T-cell (primary cell): ENCODE results near the gene HTR3A. TPM values are rescaled to one million over a fixed set of nuclear protein-coding genes. Genes with fewer than 3 reads are reported as not detected.

Experiments
- ATAC-seq, 4 experiments: fragments of 200-7000 bp in 3 of 4; fragments of 150-1000 bp in 1 of 4; cut with Tn5 transposase; replicated peaks in 1 of 4; 1 replicate in 3 of 4; 2 replicates in 1 of 4; pipeline ENCODE4 v1.10.0; 2021; ENCODE audit warnings: moderate library complexity in 3 of 4, mild to moderate bottlenecking in 2 of 4, moderate number of reproducible peaks in 1 of 4
- CTCF ChIA-PET, 2 donors: fragments of 300-600 bp; sonication (Branson Sonifier 250); formaldehyde crosslinking; loops; one replicate each; lab custom pipeline; 2022; ENCODE audit warnings: antibody characterized with exemption in 2 of 2; lab: Charles Lee
- POLR2A ChIA-PET, 2 donors: fragments of 300-600 bp; sonication (Branson Sonifier 250); formaldehyde crosslinking; loops; one replicate each; lab custom pipeline; 2022; ENCODE audit warnings: antibody characterized with exemption in 2 of 2; lab: Charles Lee
- DNase-seq, 35 experiments: peaks; one replicate each; pipeline versions ENCODE4 v3.0.0 to v3.0.0-alpha.2; 2013 to 2023
- H3K27ac ChIP-seq: one replicate; pipeline ENCODE4 v1.5.1; 2013; ENCODE audit warnings: low read length
- H3K27me3 ChIP-seq, 2 experiments: replicated peaks in 1 of 2; 1 replicate in 1 of 2; 2 replicates in 1 of 2; pipeline versions ENCODE4 v1.6.1 to v1.7.0; 2013; ENCODE audit warnings: low read length in 1 of 2, mixed read lengths in 1 of 2; ENCODE audit not compliant: control insufficient read depth in 2 of 2, insufficient read depth in 2 of 2; ENCODE audit errors: extremely low read depth in 1 of 2
- H3K36me3 ChIP-seq, 2 donors: 1 replicate in 1 of 2; 2 replicates in 1 of 2; pipeline versions ENCODE4 v1.6.1 to v1.7.0; 2013; ENCODE audit warnings: low read length in 1 of 2; ENCODE audit not compliant: control insufficient read depth in 2 of 2, insufficient read depth in 1 of 2; ENCODE audit errors: extremely low read depth in 1 of 2
- H3K4me1 ChIP-seq, 2 experiments: 1 replicate in 1 of 2; 2 replicates in 1 of 2; pipeline versions ENCODE4 v1.6.1 to v1.7.0; 2013; ENCODE audit warnings: low read length in 2 of 2, mixed read lengths in 1 of 2; ENCODE audit not compliant: insufficient read depth in 2 of 2, control insufficient read depth in 1 of 2; ENCODE audit errors: extremely low read depth in 1 of 2
- H3K4me3 ChIP-seq, 2 donors: 1 replicate in 1 of 2; 2 replicates in 1 of 2; pipeline versions ENCODE4 v1.5.1 to v1.7.0; 2013; ENCODE audit warnings: mild to moderate bottlenecking in 2 of 2, low read length in 1 of 2, moderate library complexity in 1 of 2; ENCODE audit not compliant: control insufficient read depth in 1 of 2; ENCODE audit errors: extremely low read depth in 1 of 2
- H3K9me3 ChIP-seq: 2 replicates; pipeline ENCODE4 v1.7.0; 2013
- H3K27ac Mint-ChIP-seq, 2 donors: one replicate each; pipeline ENCODE4 v1.8.0; 2020 to 2021; ENCODE audit warnings: mild to moderate bottlenecking in 2 of 2, mixed read lengths in 2 of 2
- H3K27me3 Mint-ChIP-seq, 2 donors: one replicate each; pipeline ENCODE4 v1.8.0; 2021 to 2022; ENCODE audit warnings: mixed read lengths in 2 of 2
- H3K36me3 Mint-ChIP-seq: one replicate; pipeline ENCODE4 v1.8.0; 2021; ENCODE audit warnings: mixed read lengths
- H3K4me1 Mint-ChIP-seq, 3 donors: one replicate each; pipeline ENCODE4 v1.8.0; 2020 to 2022; ENCODE audit warnings: mixed read lengths in 3 of 3, mild to moderate bottlenecking in 1 of 3
- H3K4me3 Mint-ChIP-seq, 3 donors: one replicate each; pipeline ENCODE4 v1.8.0; 2020 to 2022; ENCODE audit warnings: mild to moderate bottlenecking in 3 of 3, mixed read lengths in 3 of 3, moderate library complexity in 3 of 3
- H3K9me3 Mint-ChIP-seq, 3 donors: one replicate each; pipeline ENCODE4 v1.8.0; 2020 to 2022; ENCODE audit warnings: mixed read lengths in 3 of 3
- WGBS: methylation state at CpG from one replicate; pipeline ENCODE4 v1.1.5; 2013; ENCODE audit warnings: missing lambda C conversion rate; ENCODE audit not compliant: insufficient coverage; 5-methylcytosine and 5-hydroxymethylcytosine counted together
- total RNA-seq, 35 experiments: library from RNA in 6 of 35; stranded (reverse) in 6 of 35; fragments of 120-200 nt in 1 of 35; gene quantifications; one replicate each; pipeline versions ENCODE4 v1.2.1 to v1.2.4 and lab custom pipeline; 2013 to 2026

Gene HTR3A
- total RNA-seq, 5 donors from 2014 or later (not counting 1 experiment from before 2014, with no cell fraction given), result 0.13 TPM; not detected in 4

DNA sequence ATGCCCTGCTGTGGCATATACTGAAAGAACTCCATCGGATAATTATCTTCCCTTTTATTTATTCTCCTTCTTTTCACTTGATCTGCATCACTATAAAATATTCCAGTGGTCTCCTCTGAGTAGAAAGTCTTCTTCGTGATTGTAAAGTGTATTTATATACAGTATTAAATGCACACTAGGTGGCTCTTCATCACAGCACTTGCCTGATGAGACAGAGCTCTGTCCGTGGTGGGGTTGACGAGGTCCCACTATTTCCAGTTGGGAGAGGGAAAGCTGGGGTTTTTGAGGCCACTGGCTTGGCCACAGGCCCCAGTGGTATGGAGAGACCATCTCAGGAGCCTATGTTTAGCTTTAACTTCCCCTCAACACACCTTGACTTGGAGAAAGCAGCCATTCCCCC lies 53.0 kb downstream of the HTR3A start:
- no peak overlapping the region for H3K4me3 ChIP-seq
- H3K27me3 ChIP-seq, result peaks cover 0 to 14% of the 10 kb centered on the region in 2 experiments
- CTCF ChIA-PET, result interaction anchor here (0.7 to 1.1 kb wide), 4 partner anchors 9 to 234 kb away, joined by 3 read pairs; no protein-coding TSS in a partner anchor
- H3K36me3 ChIP-seq, result no peaks in the 10 kb centered on the region
- DNase-seq, result no peak
- Mint-ChIP-seq H3K36me3 (no peaks in the 10 kb centered on the region), H3K27me3 (peaks cover 10 to 21% of the 10 kb centered on the region in 2 donors), H3K9me3 (no peaks in the 10 kb centered on the region), H3K27ac (no peak overlapping the region), H3K4me3 (no peak overlapping the region), H3K4me1 (peaks cover 5 to 7% (median 6%) of the 10 kb centered on the region in 3 donors)
- no peaks in the 10 kb centered on the region for H3K9me3 ChIP-seq
- no peak for ATAC-seq
- WGBS, result no CpG with 5 or more reads among the region's 4 CpGs
- peaks cover 0 to 5% of the 10 kb centered on the region in 2 experiments for H3K4me1 ChIP-seq
- no peak overlapping the region for H3K27ac ChIP-seq
- POLR2A ChIA-PET, result no interaction called here

DNA sequence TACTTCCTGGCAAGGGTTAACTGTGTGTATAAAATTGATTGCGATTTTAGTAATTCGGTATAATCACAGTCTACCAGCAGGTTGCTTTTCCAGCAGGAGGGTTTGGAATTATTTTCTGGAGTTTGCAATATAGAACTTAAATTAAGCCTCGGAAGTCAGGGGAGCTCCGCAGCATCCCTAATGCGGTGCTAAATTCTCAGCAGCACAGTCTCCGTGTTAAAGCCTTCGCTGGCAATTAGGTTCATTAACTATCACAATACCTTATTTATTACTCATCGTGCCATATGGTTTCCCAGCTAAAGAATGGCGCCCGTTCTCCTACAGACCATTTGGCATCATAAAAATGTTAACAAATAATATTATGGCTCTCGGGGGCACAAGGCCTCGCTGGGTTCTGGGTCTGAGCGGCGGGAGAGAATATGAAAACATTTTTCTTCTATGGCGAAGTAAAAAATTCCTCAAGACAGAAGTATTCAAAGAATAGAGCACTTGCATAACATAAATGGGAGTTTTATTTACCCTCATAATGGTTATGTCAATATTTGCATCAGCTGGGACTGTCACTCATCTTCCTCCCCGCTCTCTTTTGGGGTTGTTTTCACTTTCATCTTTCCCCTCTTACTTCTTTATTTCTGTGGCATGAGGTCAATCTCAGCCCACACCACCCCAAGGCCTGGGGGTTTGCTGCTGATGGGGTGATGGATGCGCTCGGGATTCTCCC lies 56.5 kb downstream of the HTR3A start:
- H3K9me3 ChIP-seq, result no peaks in the 10 kb centered on the region

DNA sequence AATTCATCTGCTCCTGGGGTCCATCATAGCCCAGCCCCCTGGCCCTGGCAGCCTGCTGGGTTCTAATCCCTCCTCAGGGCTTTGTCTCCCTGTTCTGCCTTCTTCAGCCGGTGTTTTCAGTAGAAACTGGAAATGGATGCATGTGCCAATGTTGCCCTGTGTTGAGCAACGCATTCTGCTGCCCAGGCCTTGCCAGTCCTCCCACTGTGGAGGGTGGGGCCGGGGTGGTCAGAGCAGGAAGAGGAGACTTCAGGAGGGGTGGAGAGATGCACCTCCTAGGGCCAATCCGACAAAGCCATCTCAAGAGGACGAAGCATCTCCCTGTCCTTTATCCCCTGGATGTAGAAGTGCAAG lies 57.0 kb downstream of the HTR3A start:
- no peak overlapping the region for H3K4me3 Mint-ChIP-seq
- ATAC-seq (no peak), DNase-seq (no peak)
- H3K4me1 Mint-ChIP-seq, result peaks cover 4 to 7% (median 5%) of the 10 kb centered on the region in 3 donors
- POLR2A ChIA-PET, result no interaction called here
- H3K36me3 Mint-ChIP-seq, result no peaks in the 10 kb centered on the region
- WGBS, result 86% methylated on average over 4 of the region's 5 CpGs
- Histone ChIP-seq H3K27ac (no peak overlapping the region), H3K4me1 (peaks cover 2 to 9% of the 10 kb centered on the region in 2 experiments), H3K27me3 (peaks cover 0 to 30% of the 10 kb centered on the region in 2 experiments), H3K36me3 (no peaks in the 10 kb centered on the region), H3K9me3 (no peaks in the 10 kb centered on the region), H3K4me3 (no peak overlapping the region)
- CTCF ChIA-PET, result no interaction called here
- H3K27ac Mint-ChIP-seq, result no peak overlapping the region
- no peaks in the 10 kb centered on the region for H3K9me3 Mint-ChIP-seq
- peaks cover 16 to 24% of the 10 kb centered on the region in 2 donors for H3K27me3 Mint-ChIP-seq

More for the DNA sequence above, 56.5 kb downstream of the HTR3A start:
- DNase-seq (no peak), ATAC-seq (no peak)
- no peaks in the 10 kb centered on the region for H3K9me3 Mint-ChIP-seq
- no peak overlapping the region for H3K27ac Mint-ChIP-seq
- H3K36me3 ChIP-seq, result no peaks in the 10 kb centered on the region
- H3K36me3 Mint-ChIP-seq, result no peaks in the 10 kb centered on the region
- H3K4me3 Mint-ChIP-seq, result no peak overlapping the region
- peaks cover 7 to 8% (median 8%) of the 10 kb centered on the region in 3 donors for H3K4me1 Mint-ChIP-seq
- H3K4me3 ChIP-seq, result no peak overlapping the region
- H3K27me3 Mint-ChIP-seq, result peaks cover 16 to 27% of the 10 kb centered on the region in 2 donors
- H3K4me1 ChIP-seq, result peaks cover 2 to 11% of the 10 kb centered on the region in 2 experiments
- no CpG with 5 or more reads among the region's 18 CpGs for WGBS
- peaks cover 0 to 29% of the 10 kb centered on the region in 2 experiments for H3K27me3 ChIP-seq
- CTCF ChIA-PET, result no interaction called here
- POLR2A ChIA-PET, result no interaction called here
- H3K27ac ChIP-seq, result no peak overlapping the region

DNA sequence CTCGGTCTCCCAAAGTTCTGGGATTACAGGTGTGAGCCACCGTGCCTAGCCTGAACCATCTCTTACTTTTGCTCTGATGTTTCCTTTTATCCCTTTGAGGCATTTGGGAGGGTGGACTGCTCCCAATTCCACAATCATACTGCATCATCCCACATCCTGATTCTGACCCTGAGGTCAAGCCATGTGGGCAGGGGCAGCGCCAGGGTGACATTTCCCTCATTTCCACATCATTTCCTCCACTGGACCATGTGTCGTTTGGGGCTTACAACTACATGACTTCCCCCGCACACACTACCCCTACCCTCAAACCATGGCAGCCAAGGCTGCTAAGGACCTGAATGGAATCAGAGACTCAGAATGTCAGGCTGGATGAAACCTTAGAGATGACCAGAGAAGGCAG lies 58.2 kb downstream of the HTR3A start:
- H3K36me3 ChIP-seq, result no peaks in the 10 kb centered on the region
- DNase-seq (no peak), ATAC-seq (no peak)
- Mint-ChIP-seq H3K27ac (no peak overlapping the region), H3K4me1 (peaks cover 4 to 7% (median 5%) of the 10 kb centered on the region in 3 donors), H3K36me3 (no peaks in the 10 kb centered on the region), H3K4me3 (no peak overlapping the region), H3K9me3 (no peaks in the 10 kb centered on the region), H3K27me3 (peaks cover 16 to 24% of the 10 kb centered on the region in 2 donors)
- H3K4me1 ChIP-seq, result peaks cover 2 to 9% of the 10 kb centered on the region in 2 experiments
- POLR2A ChIA-PET, result no interaction called here
- H3K9me3 ChIP-seq, result no peaks in the 10 kb centered on the region
- no peak overlapping the region for H3K4me3 ChIP-seq
- WGBS, result 80% methylated on average over 1 of the region's 5 CpGs
- H3K27me3 ChIP-seq, result peaks cover 0 to 29% of the 10 kb centered on the region in 2 experiments
- CTCF ChIA-PET, result no interaction called here
- no peak overlapping the region for H3K27ac ChIP-seq

DNA sequence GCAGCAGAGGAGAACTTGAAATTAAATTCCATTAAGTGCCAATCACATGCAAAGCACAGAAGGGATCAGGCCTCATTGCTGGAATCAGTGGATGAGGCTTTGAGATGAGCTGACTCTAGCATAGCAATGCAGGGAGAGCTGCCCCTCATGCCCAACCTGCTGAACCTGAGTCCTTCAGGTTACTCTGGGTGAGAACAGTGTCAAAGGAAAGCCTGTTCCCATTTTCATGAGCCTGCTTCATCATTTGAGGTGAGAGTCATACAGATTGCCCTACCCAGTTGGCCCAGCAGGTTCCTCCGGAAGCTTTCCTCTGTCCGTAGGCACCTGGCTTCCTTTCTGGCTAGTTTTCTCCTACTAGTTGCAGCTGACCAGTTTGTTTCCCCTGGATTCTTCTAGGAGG lies 58.7 kb downstream of the HTR3A start:
- H3K4me1 Mint-ChIP-seq, result peaks cover 4 to 7% (median 5%) of the 10 kb centered on the region in 3 donors
- H3K4me3 ChIP-seq, result no peak overlapping the region
- H3K27me3 Mint-ChIP-seq, result peaks cover 13 to 24% of the 10 kb centered on the region in 2 donors
- no peaks in the 10 kb centered on the region for H3K36me3 ChIP-seq
- ChIA-PET CTCF (interaction anchor here (1.0 to 1.2 kb wide), 3 partner anchors 227 to 229 kb away, joined by 4 to 6 read pairs (median 5); no protein-coding TSS in a partner anchor), POLR2A (no interaction called here)
- H3K9me3 ChIP-seq, result no peaks in the 10 kb centered on the region
- peaks cover 0 to 27% of the 10 kb centered on the region in 2 experiments for H3K27me3 ChIP-seq
- peaks cover 2 to 9% of the 10 kb centered on the region in 2 experiments for H3K4me1 ChIP-seq
- H3K4me3 Mint-ChIP-seq, result no peak overlapping the region
- H3K27ac ChIP-seq, result no peak overlapping the region
- no peak overlapping the region for H3K27ac Mint-ChIP-seq
- ATAC-seq (no peak), DNase-seq (no peak)
- H3K36me3 Mint-ChIP-seq, result no peaks in the 10 kb centered on the region
- 100% methylated on average over 1 of the region's 2 CpGs for WGBS
- H3K9me3 Mint-ChIP-seq, result no peaks in the 10 kb centered on the region

DNA sequence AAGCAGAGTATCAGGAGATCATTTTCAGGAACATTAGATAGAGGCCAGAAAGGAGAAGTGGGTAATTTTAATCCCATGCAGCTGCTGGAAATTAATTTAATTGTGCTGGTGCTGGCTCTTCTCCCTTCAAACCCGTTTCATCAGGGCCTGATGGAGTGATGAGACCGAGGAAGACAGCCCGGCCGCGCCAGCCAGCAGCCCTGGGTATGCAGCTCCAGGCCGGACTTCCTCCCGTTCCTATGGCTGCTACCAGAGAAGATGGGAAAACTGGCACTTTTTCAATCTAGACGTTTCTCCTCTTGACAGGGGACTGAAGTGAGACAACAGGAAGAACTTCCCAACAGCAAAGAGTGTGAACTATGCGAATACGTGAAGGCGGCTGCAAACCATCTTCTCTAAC lies 60.0 kb downstream of the HTR3A start:
- Mint-ChIP-seq H3K4me3 (no peak overlapping the region), H3K27ac (no peak overlapping the region), H3K4me1 (peaks cover 4 to 7% (median 5%) of the 10 kb centered on the region in 3 donors), H3K36me3 (no peaks in the 10 kb centered on the region), H3K27me3 (peaks cover 12 to 18% of the 10 kb centered on the region in 2 donors), H3K9me3 (no peaks in the 10 kb centered on the region)
- no peak overlapping the region for H3K4me3 ChIP-seq
- DNase-seq (no peak), ATAC-seq (no peak)
- H3K36me3 ChIP-seq, result no peaks in the 10 kb centered on the region
- ChIA-PET POLR2A (no interaction called here), CTCF (interaction anchor here (0.6 to 4.3 kb wide), 8 partner anchors 8 to 1431 kb away, joined by 3 to 40 read pairs (median 6); no protein-coding TSS in a partner anchor)
- H3K27me3 ChIP-seq, result peaks cover 0 to 24% of the 10 kb centered on the region in 2 experiments
- H3K27ac ChIP-seq, result no peak overlapping the region
- H3K4me1 ChIP-seq, result peaks cover 2 to 9% of the 10 kb centered on the region in 2 experiments
- 89% methylated on average over 5 of the region's 11 CpGs for WGBS
- H3K9me3 ChIP-seq, result no peaks in the 10 kb centered on the region
